ENCODE results near the gene NACC2. TPM values are rescaled to one million over a fixed set of nuclear protein-coding genes. Genes with fewer than 3 reads are reported as not detected.

The NACC2 gene
- total and polyA plus RNA-seq, 2 donors (not counting 3 experiments of a cell fraction or from before 2014, with no cell fraction given), result 15.8 to 27.1 TPM

DNA sequence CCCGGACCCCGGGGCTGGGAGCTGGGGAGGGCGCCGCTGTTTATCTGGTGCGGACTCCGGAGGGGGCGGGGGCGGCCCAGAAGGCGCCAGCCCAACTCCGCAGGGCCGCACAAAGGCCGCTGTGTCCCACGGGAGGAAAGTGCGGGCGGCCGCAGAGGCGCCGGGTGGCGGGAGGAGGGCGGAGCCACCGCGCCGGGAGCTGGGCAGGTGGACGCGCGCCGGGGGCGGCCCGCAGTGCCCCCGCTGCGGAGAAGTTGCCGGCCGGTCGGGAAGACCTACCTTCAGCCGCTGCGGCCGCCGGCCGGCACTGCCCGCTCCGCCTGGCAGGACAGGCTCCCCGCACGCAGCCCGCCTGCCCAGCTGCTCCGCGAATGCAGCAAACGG is 43.6 kb downstream of the NACC2 start:
- Histone ChIP-seq H3K27me3 (ENCODE audit: control insufficient read depth in 2 of 2, insufficient read depth in 2 of 2, low read length in 2 of 2) (no peaks in the 10 kb centered on the region), H2AFZ (ENCODE audit: low read depth, low read length) (no peak overlapping the region), H3K9me1 (replicated peaks; ENCODE audit: control insufficient read depth, extremely low read depth, insufficient read depth, low read length) (no peaks in the 10 kb centered on the region), H3K4me2 (ENCODE audit: insufficient read depth, low read length) (peak overlapping the region; percentile 84), H3K36me3 (ENCODE audit: control insufficient read depth in 2 of 2, extremely low read depth in 1 of 2, insufficient read depth in 2 of 2, low read length in 2 of 2) (peaks cover 3 to 9% of the 10 kb centered on the region in 2 experiments), H3K79me2 (ENCODE audit: control insufficient read depth, insufficient read depth, low read length) (peaks cover 38% of the 10 kb centered on the region), H3K9me3 (replicated peaks; ENCODE audit: control insufficient read depth, insufficient read depth, low read length) (no peaks in the 10 kb centered on the region), H3K9ac (replicated peaks; ENCODE audit: extremely low read depth, insufficient read depth, low read length) (peak overlapping the region; percentile 63), H3K4me1 (ENCODE audit: control insufficient read depth, extremely low read depth, insufficient read depth, low read length) (peaks cover 33% of the 10 kb centered on the region), H3K4me3 (replicated peaks in 1 of 3; ENCODE audit: insufficient read depth in 1 of 3, low read depth in 1 of 3, low read length in 3 of 3) (peak overlapping the region; percentile 49 to 66 (median 53)), H3K27ac (ENCODE audit: insufficient read depth, low read depth, low read length) (peak overlapping the region; percentile 66), H4K20me1 (replicated peaks; ENCODE audit: control insufficient read depth, extremely low read depth, insufficient read depth, low read length) (no peaks in the 10 kb centered on the region)
- FAIRE-seq (no peak), DNase-seq (ENCODE audit: low read depth, low spot score) (peak; percentile 48)
- CTCF ChIA-PET, result interaction anchor here (0.6 to 4.5 kb wide), 7 partner anchors 9 to 187 kb away, joined by 3 to 31 read pairs (median 5); no protein-coding TSS in a partner anchor
- POLR2A ChIA-PET, result no interaction called here
- dilution Hi-C loops (cut with MboI; ENCODE audit: extremely low pct_ligation_motif_present, low sequenced_read_pairs) (no loop called here), intact Hi-C loops (cut with micrococcal nuclease) (loop anchor here (5.0 kb wide), 1 partner anchor 59 kb away; no protein-coding TSS in a partner anchor)
- no peak for TF ChIP-seq MYC (IDR thresholded peaks at IDR 0.05; ENCODE audit: low read depth, low read length)
- TF ChIP-seq GATA2 (IDR thresholded peaks at IDR 0.05; ENCODE audit: insufficient read depth, insufficient read length, low read depth, low read length), result no peak
- TF ChIP-seq POLR2AphosphoS5 (IDR thresholded peaks at IDR 0.05; ENCODE audit: insufficient read depth, low read depth, low read length), result no peak
- TF ChIP-seq, protein P1, sequence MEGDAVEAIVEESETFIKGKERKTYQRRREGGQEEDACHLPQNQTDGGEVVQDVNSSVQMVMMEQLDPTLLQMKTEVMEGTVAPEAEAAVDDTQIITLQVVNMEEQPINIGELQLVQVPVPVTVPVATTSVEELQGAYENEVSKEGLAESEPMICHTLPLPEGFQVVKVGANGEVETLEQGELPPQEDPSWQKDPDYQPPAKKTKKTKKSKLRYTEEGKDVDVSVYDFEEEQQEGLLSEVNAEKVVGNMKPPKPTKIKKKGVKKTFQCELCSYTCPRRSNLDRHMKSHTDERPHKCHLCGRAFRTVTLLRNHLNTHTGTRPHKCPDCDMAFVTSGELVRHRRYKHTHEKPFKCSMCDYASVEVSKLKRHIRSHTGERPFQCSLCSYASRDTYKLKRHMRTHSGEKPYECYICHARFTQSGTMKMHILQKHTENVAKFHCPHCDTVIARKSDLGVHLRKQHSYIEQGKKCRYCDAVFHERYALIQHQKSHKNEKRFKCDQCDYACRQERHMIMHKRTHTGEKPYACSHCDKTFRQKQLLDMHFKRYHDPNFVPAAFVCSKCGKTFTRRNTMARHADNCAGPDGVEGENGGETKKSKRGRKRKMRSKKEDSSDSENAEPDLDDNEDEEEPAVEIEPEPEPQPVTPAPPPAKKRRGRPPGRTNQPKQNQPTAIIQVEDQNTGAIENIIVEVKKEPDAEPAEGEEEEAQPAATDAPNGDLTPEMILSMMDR (IDR thresholded peaks at IDR 0.05; ENCODE audit: extremely low read depth in 1 of 2, insufficient read depth in 1 of 2, low read depth in 1 of 2, low read length in 2 of 2), result no peak
- TF ChIP-seq, protein P2, sequence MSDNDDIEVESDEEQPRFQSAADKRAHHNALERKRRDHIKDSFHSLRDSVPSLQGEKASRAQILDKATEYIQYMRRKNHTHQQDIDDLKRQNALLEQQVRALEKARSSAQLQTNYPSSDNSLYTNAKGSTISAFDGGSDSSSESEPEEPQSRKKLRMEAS (IDR thresholded peaks at IDR 0.05; ENCODE audit: insufficient read depth, insufficient read length), result no peak
- TF ChIP-seq FOS (IDR thresholded peaks at IDR 0.05; ENCODE audit: borderline replicate concordance, insufficient read depth, low read length), result no peak
- no peak for TF ChIP-seq JUN (IDR thresholded peaks at IDR 0.05; ENCODE audit: borderline replicate concordance, insufficient read depth, insufficient read length, low read depth)
- no peak for TF ChIP-seq POLR2A (IDR thresholded peaks at IDR 0.05; ENCODE audit: low read depth, low read length)
- TF ChIP-seq EZH2 (IDR thresholded peaks at IDR 0.05; ENCODE audit: borderline replicate concordance, low read depth, low read length, severe bottlenecking), result no peak
- no TSS peak for BruUV-seq (replicated peaks)
